Measurements from ENCODE around the gene CYSLTR1.

Gene CYSLTR1

DNA sequence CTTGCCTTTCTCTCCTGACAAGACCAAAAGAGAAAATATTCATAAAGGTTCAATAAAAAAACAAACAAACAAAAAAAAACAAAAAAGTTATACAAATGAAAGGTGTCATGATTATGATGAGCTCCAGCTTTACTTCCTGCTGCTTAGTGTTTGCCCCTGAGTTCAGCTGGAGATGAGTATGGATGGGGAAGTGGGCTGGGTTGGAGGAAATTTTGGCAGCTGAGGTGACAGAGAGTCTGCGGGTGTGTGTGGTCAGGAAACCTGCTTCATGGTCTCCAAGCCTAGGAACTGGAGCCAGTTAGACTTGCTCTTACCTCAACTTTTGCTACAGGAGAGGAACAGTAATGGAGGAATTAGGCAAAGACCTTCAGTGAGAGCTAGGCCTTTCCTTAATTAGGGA is 4.3 kb upstream of the CYSLTR1 start:
- TF ChIP-seq MYC (IDR thresholded peaks at IDR 0.05; ENCODE audit: low read depth, low read length) (no peak), POLR2A (IDR thresholded peaks at IDR 0.05; ENCODE audit: extremely low read depth, insufficient read length) (no peak)
- TF ChIP-seq, protein P1, sequence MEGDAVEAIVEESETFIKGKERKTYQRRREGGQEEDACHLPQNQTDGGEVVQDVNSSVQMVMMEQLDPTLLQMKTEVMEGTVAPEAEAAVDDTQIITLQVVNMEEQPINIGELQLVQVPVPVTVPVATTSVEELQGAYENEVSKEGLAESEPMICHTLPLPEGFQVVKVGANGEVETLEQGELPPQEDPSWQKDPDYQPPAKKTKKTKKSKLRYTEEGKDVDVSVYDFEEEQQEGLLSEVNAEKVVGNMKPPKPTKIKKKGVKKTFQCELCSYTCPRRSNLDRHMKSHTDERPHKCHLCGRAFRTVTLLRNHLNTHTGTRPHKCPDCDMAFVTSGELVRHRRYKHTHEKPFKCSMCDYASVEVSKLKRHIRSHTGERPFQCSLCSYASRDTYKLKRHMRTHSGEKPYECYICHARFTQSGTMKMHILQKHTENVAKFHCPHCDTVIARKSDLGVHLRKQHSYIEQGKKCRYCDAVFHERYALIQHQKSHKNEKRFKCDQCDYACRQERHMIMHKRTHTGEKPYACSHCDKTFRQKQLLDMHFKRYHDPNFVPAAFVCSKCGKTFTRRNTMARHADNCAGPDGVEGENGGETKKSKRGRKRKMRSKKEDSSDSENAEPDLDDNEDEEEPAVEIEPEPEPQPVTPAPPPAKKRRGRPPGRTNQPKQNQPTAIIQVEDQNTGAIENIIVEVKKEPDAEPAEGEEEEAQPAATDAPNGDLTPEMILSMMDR (IDR thresholded peaks at IDR 0.05; ENCODE audit: low read depth, low read length), result no peak
- TF ChIP-seq, protein P2, sequence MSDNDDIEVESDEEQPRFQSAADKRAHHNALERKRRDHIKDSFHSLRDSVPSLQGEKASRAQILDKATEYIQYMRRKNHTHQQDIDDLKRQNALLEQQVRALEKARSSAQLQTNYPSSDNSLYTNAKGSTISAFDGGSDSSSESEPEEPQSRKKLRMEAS (IDR thresholded peaks at IDR 0.05; ENCODE audit: low read depth, low read length), result no peak
- peak; percentile 38 for DNase-seq (ENCODE audit: low read depth)
- no peak overlapping the region for H3K4me3 ChIP-seq (ENCODE audit: low read depth, low read length)

DNA sequence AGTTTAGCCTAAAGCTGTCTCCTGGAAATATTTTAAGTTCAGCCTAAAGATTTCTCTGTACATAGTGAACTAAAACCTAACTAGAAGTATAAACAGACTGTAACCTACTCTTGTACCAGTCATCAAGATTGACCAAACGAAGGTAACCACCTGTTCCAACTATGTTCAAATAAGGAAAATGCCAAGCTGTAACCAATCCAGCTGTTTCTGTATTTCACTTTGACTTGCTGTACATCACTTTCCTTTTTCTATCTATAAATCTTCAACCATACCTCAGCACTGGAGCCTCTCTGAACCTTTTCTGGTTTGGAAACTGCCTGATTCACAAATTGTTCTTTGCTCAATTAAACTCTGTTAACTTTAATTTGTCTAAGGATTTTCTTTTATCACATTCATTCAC is 3.1 kb upstream of the CYSLTR1 start:
- H3K4me3 ChIP-seq (ENCODE audit: low read depth, low read length), result no peak overlapping the region
- TF ChIP-seq POLR2A (IDR thresholded peaks at IDR 0.05; ENCODE audit: extremely low read depth, insufficient read length) (no peak), MYC (IDR thresholded peaks at IDR 0.05; ENCODE audit: low read depth, low read length) (no peak)
- TF ChIP-seq, protein P2 (IDR thresholded peaks at IDR 0.05; ENCODE audit: low read depth, low read length), result no peak
- TF ChIP-seq, protein P1 (IDR thresholded peaks at IDR 0.05; ENCODE audit: low read depth, low read length), result no peak
- no peak for DNase-seq (ENCODE audit: low read depth)

DNA sequence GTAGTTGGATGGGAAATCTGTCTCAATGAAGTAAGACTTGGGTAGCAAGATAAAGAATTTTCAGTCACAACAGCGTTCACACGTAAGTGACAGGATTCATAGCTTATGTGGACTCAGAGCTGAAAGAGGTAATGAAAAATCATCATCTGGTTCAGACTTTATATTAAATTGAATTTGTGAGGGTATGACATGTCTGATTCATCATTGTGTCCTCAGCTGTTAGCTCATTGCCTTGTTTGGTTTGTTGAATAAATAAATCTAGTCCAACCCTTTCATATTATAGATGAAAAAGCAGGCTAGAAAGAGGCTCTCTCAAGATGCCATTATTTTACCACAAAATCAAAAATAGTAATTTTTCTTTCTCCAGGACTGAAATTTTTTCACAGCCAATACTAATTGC is 2.7 kb upstream of the CYSLTR1 start:
- TF ChIP-seq, protein P2 (IDR thresholded peaks at IDR 0.05; ENCODE audit: low read depth, low read length), result no peak
- TF ChIP-seq POLR2A (IDR thresholded peaks at IDR 0.05; ENCODE audit: extremely low read depth, insufficient read length) (no peak), MYC (IDR thresholded peaks at IDR 0.05; ENCODE audit: low read depth, low read length) (no peak)
- TF ChIP-seq, protein P1 (IDR thresholded peaks at IDR 0.05; ENCODE audit: low read depth, low read length), result no peak
- DNase-seq (ENCODE audit: low read depth), result no peak
- no peak overlapping the region for H3K4me3 ChIP-seq (ENCODE audit: low read depth, low read length)

DNA sequence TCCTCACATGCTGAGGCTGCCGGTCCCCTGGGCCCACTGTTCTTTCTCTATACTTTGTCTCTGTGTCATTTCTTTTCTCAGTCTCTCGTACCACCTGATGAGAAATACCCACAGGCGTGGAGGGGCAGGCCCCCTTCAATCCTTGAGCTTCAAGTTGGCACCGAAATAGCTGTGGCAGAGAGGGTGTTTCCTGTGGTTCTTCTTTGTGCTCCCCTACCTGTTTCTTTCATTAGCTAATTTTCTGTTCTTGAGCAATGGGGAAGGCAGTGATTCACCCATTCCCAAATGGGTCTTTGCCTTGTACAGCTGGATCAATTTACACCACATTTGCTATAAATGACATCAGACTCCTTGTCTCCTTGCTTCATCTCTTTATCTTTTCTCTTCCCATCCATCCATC is 2.1 kb upstream of the CYSLTR1 start:
- TF ChIP-seq, protein P1 (IDR thresholded peaks at IDR 0.05; ENCODE audit: low read depth, low read length), result no peak
- TF ChIP-seq MYC (IDR thresholded peaks at IDR 0.05; ENCODE audit: low read depth, low read length), result no peak
- TF ChIP-seq, protein P2 (IDR thresholded peaks at IDR 0.05; ENCODE audit: low read depth, low read length), result no peak
- TF ChIP-seq POLR2A (IDR thresholded peaks at IDR 0.05; ENCODE audit: extremely low read depth, insufficient read length), result no peak
- H3K4me3 ChIP-seq (ENCODE audit: low read depth, low read length), result no peak overlapping the region
- no peak for DNase-seq (ENCODE audit: low read depth)

DNA sequence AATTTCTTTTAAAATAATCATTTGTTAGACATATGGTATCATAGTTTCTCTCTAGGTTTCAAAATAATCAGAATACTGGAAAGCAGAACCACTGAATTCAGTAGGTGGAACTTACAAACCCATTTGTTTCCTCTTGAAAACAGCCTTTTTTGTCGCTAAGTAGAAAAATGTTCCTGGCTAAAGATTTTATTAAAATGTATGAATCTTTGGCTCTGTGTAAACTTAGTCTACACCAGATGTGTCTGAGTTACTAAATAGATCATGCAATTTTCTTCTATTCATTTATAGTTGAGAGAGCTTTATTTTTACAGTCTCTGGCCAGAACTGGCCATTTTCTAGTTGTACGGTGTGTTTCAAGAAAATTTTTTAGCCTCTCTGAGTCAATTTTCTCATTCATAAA is 1.0 kb downstream of the CYSLTR1 start:
- no peak for DNase-seq (ENCODE audit: low read depth)
- TF ChIP-seq MYC (IDR thresholded peaks at IDR 0.05; ENCODE audit: low read depth, low read length) (no peak), POLR2A (IDR thresholded peaks at IDR 0.05; ENCODE audit: extremely low read depth, insufficient read length) (no peak)
- TF ChIP-seq, protein P1 (IDR thresholded peaks at IDR 0.05; ENCODE audit: low read depth, low read length), result no peak
- TF ChIP-seq, protein P2 (IDR thresholded peaks at IDR 0.05; ENCODE audit: low read depth, low read length), result no peak
- peak overlapping the region; percentile 94 for H3K4me3 ChIP-seq (ENCODE audit: low read depth, low read length)

DNA sequence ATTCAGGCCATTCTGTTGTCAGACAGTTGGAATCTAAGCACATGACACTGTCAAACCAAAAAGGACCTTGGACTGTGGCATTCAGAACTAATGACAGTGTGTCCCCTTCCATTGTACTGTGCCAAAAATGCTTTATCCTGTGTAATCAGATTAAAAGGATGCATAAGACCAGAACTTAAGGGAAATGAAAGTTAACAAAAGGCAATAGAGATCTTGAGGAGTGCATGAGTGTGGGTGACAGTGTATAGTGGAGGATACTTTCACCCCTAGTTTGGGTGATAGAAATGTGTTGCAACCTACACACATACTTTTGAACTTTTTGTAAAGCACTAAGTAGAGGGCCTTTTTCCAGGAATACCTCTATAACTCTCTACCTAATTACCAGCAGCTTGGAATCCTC is 4.5 kb downstream of the CYSLTR1 start:
- no peak for DNase-seq (ENCODE audit: low read depth)
- peak overlapping the region; percentile 35 for H3K4me3 ChIP-seq (ENCODE audit: low read depth, low read length)
- TF ChIP-seq, protein P1 (IDR thresholded peaks at IDR 0.05; ENCODE audit: low read depth, low read length), result no peak
- TF ChIP-seq, protein P2 (IDR thresholded peaks at IDR 0.05; ENCODE audit: low read depth, low read length), result no peak
- TF ChIP-seq MYC (IDR thresholded peaks at IDR 0.05; ENCODE audit: low read depth, low read length), result no peak
- TF ChIP-seq POLR2A (IDR thresholded peaks at IDR 0.05; ENCODE audit: extremely low read depth, insufficient read length), result no peak
